K562 (cell line): ENCODE results near the gene GPATCH4. TPM values are rescaled to one million over a fixed set of nuclear protein-coding genes. Genes with fewer than 3 reads are reported as not detected.

Source experiments
- ATAC-seq: fragments of 200-7000 bp; cut with Tn5 transposase; 3 replicates; pipeline ENCODE4 v1.9.1; 2020; ENCODE audit warnings: moderate library complexity
- BruUV-seq: library from RNA; stranded (reverse); fragments of 400-500 nt; replicated peaks from 2 replicates; lab custom pipeline; 2021; lab: Mats Ljungman, UMichigan
- CTCF ChIA-PET: fragments of 300-600 bp; formaldehyde crosslinking; extraction: SDS; loops from one replicate; lab custom pipeline; 2021; ENCODE audit warnings: low intra/inter-chr PET ratio; lab: Yijun Ruan, JAX
- POLR2A ChIA-PET: fragments of 300-600, 350-650 bp; sonication (Branson Sonifier 250); formaldehyde crosslinking; extraction: SDS; loops from one replicate; lab custom pipeline; 2021; ENCODE audit warnings: antibody characterized with exemption, inconsistent platforms; lab: Yijun Ruan, JAX
- DNase-seq, 4 experiments: peaks; one replicate each; pipeline versions ENCODE4 v3.0.0 to v3.0.0-alpha.2; 2011 to 2018; ENCODE audit warnings: low spot score in 3 of 4, mixed read lengths in 3 of 4; ENCODE audit errors: extremely low read depth in 1 of 4
- FAIRE-seq: peaks from 2 replicates; lab custom pipeline; 2011; peaks lifted over from hg19 to GRCh38; lab: Jason Lieb, UNC
- H2AFZ ChIP-seq: 2 replicates; pipeline ENCODE4 v1.6.0; 2011; ENCODE audit warnings: low read depth, low read length, control low read depth, inconsistent platforms
- H3K27ac ChIP-seq: fragments of 200-600 bp; 3 replicates; pipeline ENCODE4 v1.8.0; 2011; ENCODE audit warnings: low read depth, mild to moderate bottlenecking, control low read depth, inconsistent platforms, low read length, moderate library complexity, mixed read lengths; ENCODE audit errors: extremely low read depth
- H3K27me3 ChIP-seq, 2 experiments: fragments of 300-600 bp in 1 of 2; 2 replicates in 1 of 2; 3 replicates in 1 of 2; pipeline versions ENCODE4 v1.6.0 to v1.8.0; 2011; ENCODE audit warnings: inconsistent platforms in 2 of 2, low read length in 2 of 2, mild to moderate bottlenecking in 1 of 2, mixed read lengths in 1 of 2, moderate library complexity in 1 of 2; ENCODE audit not compliant: control insufficient read depth in 2 of 2, insufficient read depth in 2 of 2
- H3K36me3 ChIP-seq: fragments of 300-600 bp; 3 replicates; pipeline ENCODE4 v1.8.0; 2011; ENCODE audit warnings: mild to moderate bottlenecking, low read length, inconsistent platforms; ENCODE audit not compliant: control insufficient read depth, insufficient read depth
- H3K4me1 ChIP-seq, 2 experiments: fragments of 200-600 bp in 1 of 2; replicated peaks in 1 of 2; 2 replicates in 1 of 2; 3 replicates in 1 of 2; pipeline versions ENCODE4 v1.5.1 to v1.8.0; 2011; ENCODE audit warnings: inconsistent platforms in 2 of 2, low read length in 2 of 2, mild to moderate bottlenecking in 1 of 2, mixed read lengths in 1 of 2, moderate library complexity in 1 of 2; ENCODE audit not compliant: control insufficient read depth in 2 of 2, insufficient read depth in 2 of 2
- H3K4me2 ChIP-seq: 2 replicates; pipeline ENCODE4 v1.6.1; 2011; ENCODE audit warnings: low read length, control low read depth, inconsistent platforms, mixed read lengths; ENCODE audit not compliant: insufficient read depth
- H3K4me3 ChIP-seq: fragments of 200-600 bp; sonication (generic), shearing (Covaris generic); 2 replicates; pipeline ENCODE4 v1.5.1; 2016; ENCODE audit warnings: control low read depth, inconsistent platforms
- H3K79me2 ChIP-seq: fragments of 200-600 bp; 3 replicates; pipeline ENCODE4 v1.8.0; 2011; ENCODE audit warnings: low read length, inconsistent platforms; ENCODE audit not compliant: control insufficient read depth, insufficient read depth
- H3K9ac ChIP-seq, 2 experiments: 2 replicates each; pipeline versions ENCODE4 v1.6.0 to v1.6.1; 2011; ENCODE audit warnings: low read depth in 2 of 2, low read length in 2 of 2, control low read depth in 1 of 2, inconsistent platforms in 1 of 2, mild to moderate bottlenecking in 1 of 2, mixed read lengths in 1 of 2; ENCODE audit not compliant: insufficient read depth in 1 of 2
- H3K9me1 ChIP-seq: one replicate; pipeline ENCODE4 v1.6.0; 2011; ENCODE audit warnings: inconsistent platforms, mild to moderate bottlenecking, low read length, moderate library complexity; ENCODE audit not compliant: control insufficient read depth, insufficient read depth
- H3K9me3 ChIP-seq: replicated peaks from 2 replicates; pipeline ENCODE4 v1.5.1; 2011; ENCODE audit warnings: low read depth, low read length, inconsistent platforms; ENCODE audit not compliant: control insufficient read depth, insufficient read depth
- H4K20me1 ChIP-seq: replicated peaks from 2 replicates; pipeline ENCODE4 v1.6.1; 2011; ENCODE audit warnings: low read length, inconsistent platforms, mixed read lengths; ENCODE audit not compliant: control insufficient read depth, insufficient read depth
- ATF7 ChIP-seq: fragments of 450-650 bp; IDR thresholded peaks from 2 replicates; pipeline ENCODE4 v1.7.1; 2014; ENCODE audit warnings: mild to moderate bottlenecking, moderate library complexity
- BCL6 ChIP-seq: fragments of 250-450 bp; sonication (Bioruptor Pico); IDR thresholded peaks from 2 replicates; pipeline ENCODE4 v1.4.0; 2020
- CBX1 ChIP-seq: sonication (generic); IDR thresholded peaks from 2 replicates; pipeline ENCODE4 v1.6.1; 2016; ENCODE audit warnings: antibody characterized with exemption, low read depth, mild to moderate bottlenecking
- ESRRA ChIP-seq: fragments of 450-650 bp; IDR thresholded peaks from 2 replicates; pipeline ENCODE4 v1.6.1; 2014; ENCODE audit warnings: low read depth, mild to moderate bottlenecking, moderate library complexity, borderline replicate concordance
- HLTF ChIP-seq: fragments of 450-650 bp; IDR thresholded peaks from 2 replicates; pipeline ENCODE4 v1.6.1; 2016
- JUND ChIP-seq, 2 experiments: IDR thresholded peaks; 2 replicates in 1 of 2; 3 replicates in 1 of 2; pipeline ENCODE4 v1.6.1; 2011; ENCODE audit warnings: borderline replicate concordance in 2 of 2, low read depth in 2 of 2, low read length in 2 of 2, improper control_type of control experiment in 1 of 2, missing biosample characterization in 1 of 2, missing genetic modification characterization in 1 of 2, missing genetic modification reagents in 1 of 2
- L3MBTL2 ChIP-seq: fragments of 450-650 bp; IDR thresholded peaks from 2 replicates; pipeline ENCODE4 v1.6.1; 2016; ENCODE audit warnings: mild to moderate bottlenecking, moderate library complexity
- MED1 ChIP-seq: sonication (generic); formaldehyde crosslinking; IDR thresholded peaks from 2 replicates; pipeline ENCODE4 v1.8.1; 2023; ENCODE audit warnings: missing genetic modification reagents, borderline replicate concordance
- NCOA6 ChIP-seq: fragments of 450-650 bp; IDR thresholded peaks from 2 replicates; pipeline ENCODE4 v1.6.1; 2017; ENCODE audit warnings: mild to moderate bottlenecking
- NFRKB ChIP-seq: fragments of 450-650 bp; IDR thresholded peaks from 2 replicates; pipeline ENCODE4 v1.6.1; 2016; ENCODE audit warnings: low read depth
- NONO ChIP-seq, 2 experiments: fragments of 200-400 bp in 1 of 2; fragments of 450-650 bp in 1 of 2; formaldehyde crosslinking in 1 of 2; IDR thresholded peaks; 2 replicates each; pipeline ENCODE4 v1.6.1; 2017; ENCODE audit warnings: low read depth in 2 of 2, mild to moderate bottlenecking in 2 of 2, moderate library complexity in 2 of 2, low read length in 1 of 2
- NUFIP1 ChIP-seq: fragments of 450-650 bp; IDR thresholded peaks from 2 replicates; pipeline ENCODE4 v1.6.1; 2018; ENCODE audit not compliant: partially characterized antibody
- ZNF124 ChIP-seq: sonication (generic); formaldehyde crosslinking; IDR thresholded peaks from 2 replicates; pipeline ENCODE4 v1.8.1; 2022; ENCODE audit warnings: missing genetic modification reagents
- ZNF217 ChIP-seq: sonication (generic); formaldehyde crosslinking; IDR thresholded peaks from 2 replicates; pipeline ENCODE4 v1.8.0; 2022; ENCODE audit warnings: mild to moderate bottlenecking, missing genetic modification reagents
- ZNF316 ChIP-seq: fragments of 450-650 bp; IDR thresholded peaks from 2 replicates; pipeline ENCODE4 v1.6.1; 2016
- ZNF699 ChIP-seq: fragments of 250-450 bp; sonication (Bioruptor Pico); IDR thresholded peaks from 2 replicates; pipeline ENCODE4 v1.8.0; 2021; ENCODE audit warnings: mild to moderate bottlenecking, moderate library complexity; ENCODE audit not compliant: insufficient replicate concordance
- WGBS: fragments of 100-300 bp; shearing (Covaris generic); methylation state at CpG from one replicate; pipeline ENCODE4 v1.1.6; 2016; ENCODE audit warnings: low coverage, mixed read lengths; ENCODE audit not compliant: insufficient coverage; ENCODE audit errors: missing lambda C conversion rate; 5-methylcytosine and 5-hydroxymethylcytosine counted together
- in situ Hi-C: fragments of 300-500 bp; cut with MboI; formaldehyde crosslinking; loops from 4 replicates; pipeline ENCODE4 v1.15.0; 2018; ENCODE audit warnings: inconsistent platforms, mixed read lengths
- intact Hi-C: fragments of 100-400 bp; cut with micrococcal nuclease; formaldehyde crosslinking; loops from 2 replicates; pipeline ENCODE4 v1.14.2; 2022
- polyA plus RNA-seq, 8 experiments: library from polyadenylated mRNA; depleted of rRNA in 4 of 8; stranded (reverse) in 5 of 8; unstranded in 3 of 8; fragments of >200 nt; fragmentation: Nextera tagmentation in 2 of 8; fragmentation: Illumina TruSeq in 1 of 8; extraction: Ambion mirVana in 2 of 8; extraction: Trizol in 1 of 8; gene quantifications; 2 replicates each; pipeline versions ENCODE4 v1.2.1 to v1.2.3, GENCODE V29; 2011 to 2014; ENCODE audit warnings: inconsistent platforms in 1 of 8, missing spikeins in 1 of 8
- total RNA-seq, 7 experiments: library from RNA; depleted of rRNA in 6 of 7; stranded (reverse); fragments of >200 nt in 6 of 7; fragmentation: Illumina TruSeq in 2 of 7; extraction: Trizol in 2 of 7; gene quantifications; 2 replicates each; pipeline versions ENCODE4 v1.2.1 to v1.2.3, GENCODE V29; 2011 to 2021; ENCODE audit warnings: low replicate concordance in 1 of 7
- TF ChIP-seq, protein P1 (sequence below): fragments of 250-450 bp; sonication (Bioruptor Pico); IDR thresholded peaks from 2 replicates; pipeline ENCODE4 v1.5.0; 2020; ENCODE audit warnings: mild to moderate bottlenecking, borderline replicate concordance
- TF ChIP-seq, protein P2 (sequence below), 2 experiments: fragments of 450-650 bp in 1 of 2; sonication (generic) in 1 of 2; formaldehyde crosslinking in 1 of 2; IDR thresholded peaks in 1 of 2; conservative IDR thresholded peaks in 1 of 2; 2 replicates each; pipeline versions ENCODE4 v1.6.1 to v1.8.1; 2016 to 2023; ENCODE audit warnings: mild to moderate bottlenecking in 2 of 2, moderate library complexity in 2 of 2, inconsistent platforms in 1 of 2, missing genetic modification reagents in 1 of 2
- TF ChIP-seq, protein P3 (sequence below): IDR thresholded peaks from 2 replicates; pipeline ENCODE4 v1.6.1; 2011; ENCODE audit not compliant: insufficient read length; ENCODE audit errors: extremely low read depth

The GPATCH4 gene
- total and polyA plus RNA-seq, 9 of the 15 experiments (the other 6 are each of a cell fraction or from before 2014, with no cell fraction given): 43.7 to 105 (median 76.5) TPM

DNA sequence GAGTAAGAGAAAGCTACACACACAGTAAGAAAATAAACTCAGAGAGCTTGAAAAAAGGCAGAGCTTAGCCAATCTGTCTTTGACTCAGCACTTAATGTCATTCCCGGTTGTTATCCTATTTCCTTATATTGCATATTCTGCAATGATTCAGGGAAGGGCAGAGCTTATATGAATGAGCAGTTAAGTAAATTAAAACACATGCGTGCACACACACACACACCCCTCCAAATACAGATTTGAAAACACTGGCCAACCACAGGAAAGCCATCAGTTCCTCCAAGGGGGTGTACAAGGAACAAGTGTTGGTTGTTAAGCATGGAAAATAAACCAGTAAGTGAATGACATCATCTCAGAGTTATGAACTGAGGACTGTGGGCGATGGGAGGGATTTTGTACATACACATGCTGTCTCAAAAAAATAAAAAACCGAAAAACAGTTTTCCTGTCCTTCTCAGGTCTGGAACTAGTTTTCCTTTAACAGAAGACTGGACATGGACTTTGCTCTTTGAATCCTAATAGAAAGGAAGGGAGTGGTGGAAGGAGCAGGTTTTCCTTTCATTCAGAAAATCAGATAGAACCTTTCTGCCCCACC, 29.9 kb downstream of the GPATCH4 start:
- FAIRE-seq (peak; percentile 64), DNase-seq (peak in 1 of 4 experiments; percentile 40), ATAC-seq (peak; percentile 51)
- Histone ChIP-seq H3K27ac (peak overlapping the region; percentile 43), H3K4me1 (peaks cover 11 to 19% of the 10 kb centered on the region in 2 experiments), H3K79me2 (peaks cover 22% of the 10 kb centered on the region; the same call in 2 of the 3 replicates), H3K9ac (peak overlapping the region; percentile 74 to 97; a peak in 3 of 4 replicates), H2AFZ (peak overlapping the region; percentile 93), H3K4me2 (peak overlapping the region; percentile 89), H3K9me1 (peaks cover 8% of the 10 kb centered on the region), H4K20me1 (no peaks in the 10 kb centered on the region), H3K27me3 (no peaks in the 10 kb centered on the region), H3K9me3 (no peaks in the 10 kb centered on the region), H3K4me3 (peak overlapping the region; percentile 84), H3K36me3 (peaks cover 6% of the 10 kb centered on the region; the same call in 2 of the 3 replicates)
- intact Hi-C loops (no loop called here), in situ Hi-C loops (no loop called here)
- WGBS: 17% methylated on average over 4 of the region's 4 CpGs
- ChIA-PET POLR2A (interaction anchor here (0.8 to 1.6 kb wide), 5 partner anchors 10 to 71 kb away, joined by 3 to 7 read pairs (median 3); partner anchors contain the start of gene MEF2D), CTCF (no interaction called here)
- BruUV-seq: no TSS peak
- TF ChIP-seq ZNF699 (no peak), HLTF (no peak), NCOA6 (no peak), NONO (IDR thresholded peaks at IDR 0.05; ENCODE audit: low read depth in 2 of 2, low read length in 1 of 2) (no peak), L3MBTL2 (no peak), BCL6 (no peak), ZNF316 (peak; percentile 50), MED1 (CRISPR knock-in tag) (no peak), ZNF124 (CRISPR knock-in tag) (no peak), NUFIP1 (no peak), JUND (IDR thresholded peaks at IDR 0.05; ENCODE audit: borderline replicate concordance, low read depth, low read length) (peak; percentile 64; the same call in 1 of the 2 replicates), JUND (tag; IDR thresholded peaks at IDR 0.05; ENCODE audit: borderline replicate concordance, low read depth, low read length) (0 out of 3 replicates have a peak, but pooled peaks have one; percentile 54), ZNF217 (CRISPR knock-in tag) (no peak), ESRRA (no peak), CBX1 (no peak), ATF7 (peak; percentile 92), NFRKB (no peak)
- TF ChIP-seq, protein P1, sequence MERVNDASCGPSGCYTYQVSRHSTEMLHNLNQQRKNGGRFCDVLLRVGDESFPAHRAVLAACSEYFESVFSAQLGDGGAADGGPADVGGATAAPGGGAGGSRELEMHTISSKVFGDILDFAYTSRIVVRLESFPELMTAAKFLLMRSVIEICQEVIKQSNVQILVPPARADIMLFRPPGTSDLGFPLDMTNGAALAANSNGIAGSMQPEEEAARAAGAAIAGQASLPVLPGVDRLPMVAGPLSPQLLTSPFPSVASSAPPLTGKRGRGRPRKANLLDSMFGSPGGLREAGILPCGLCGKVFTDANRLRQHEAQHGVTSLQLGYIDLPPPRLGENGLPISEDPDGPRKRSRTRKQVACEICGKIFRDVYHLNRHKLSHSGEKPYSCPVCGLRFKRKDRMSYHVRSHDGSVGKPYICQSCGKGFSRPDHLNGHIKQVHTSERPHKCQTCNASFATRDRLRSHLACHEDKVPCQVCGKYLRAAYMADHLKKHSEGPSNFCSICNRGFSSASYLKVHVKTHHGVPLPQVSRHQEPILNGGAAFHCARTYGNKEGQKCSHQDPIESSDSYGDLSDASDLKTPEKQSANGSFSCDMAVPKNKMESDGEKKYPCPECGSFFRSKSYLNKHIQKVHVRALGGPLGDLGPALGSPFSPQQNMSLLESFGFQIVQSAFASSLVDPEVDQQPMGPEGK (CRISPR knock-in tag): no peak
- TF ChIP-seq, protein P2, sequence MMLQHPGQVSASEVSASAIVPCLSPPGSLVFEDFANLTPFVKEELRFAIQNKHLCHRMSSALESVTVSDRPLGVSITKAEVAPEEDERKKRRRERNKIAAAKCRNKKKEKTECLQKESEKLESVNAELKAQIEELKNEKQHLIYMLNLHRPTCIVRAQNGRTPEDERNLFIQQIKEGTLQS (IDR thresholded peaks at IDR 0.05): peak; percentile 93
- TF ChIP-seq, protein P2 (CRISPR knock-in tag; conservative IDR thresholded peaks at IDR 0.05): no peak
- TF ChIP-seq, protein P3, sequence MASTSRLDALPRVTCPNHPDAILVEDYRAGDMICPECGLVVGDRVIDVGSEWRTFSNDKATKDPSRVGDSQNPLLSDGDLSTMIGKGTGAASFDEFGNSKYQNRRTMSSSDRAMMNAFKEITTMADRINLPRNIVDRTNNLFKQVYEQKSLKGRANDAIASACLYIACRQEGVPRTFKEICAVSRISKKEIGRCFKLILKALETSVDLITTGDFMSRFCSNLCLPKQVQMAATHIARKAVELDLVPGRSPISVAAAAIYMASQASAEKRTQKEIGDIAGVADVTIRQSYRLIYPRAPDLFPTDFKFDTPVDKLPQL: no peak
